HAP-1 (cell line): ENCODE data around the gene C16orf89.
"Not testable (repeated sequence)": the region's sequence is repeated elsewhere in the genome, so short reads cannot be mapped to it uniquely, and the experiment has no call there.

Experiments used
- DNase-seq, 2 experiments: peaks; one replicate each; pipeline ENCODE4 v3.0.0-alpha.2; 2016 to 2020; ENCODE audit warnings: low spot score in 2 of 2
- H3K27me3 ChIP-seq: fragments of 250-450 bp; sonication (Bioruptor Pico); 2 replicates; pipeline ENCODE4 v1.5.1; 2020; ENCODE audit warnings: low read depth, mild to moderate bottlenecking, moderate library complexity
- H3K36me3 ChIP-seq: fragments of 250-450 bp; sonication (Bioruptor Pico); replicated peaks from 2 replicates; pipeline ENCODE4 v1.5.1; 2020; ENCODE audit warnings: mild to moderate bottlenecking
- H3K4me1 ChIP-seq: fragments of 250-450 bp; sonication (Bioruptor Pico); 2 replicates; pipeline ENCODE4 v1.5.1; 2020; ENCODE audit warnings: mild to moderate bottlenecking
- H3K4me3 ChIP-seq: fragments of 250-450 bp; sonication (Bioruptor Pico); 2 replicates; pipeline ENCODE4 v1.5.1; 2020; ENCODE audit warnings: mild to moderate bottlenecking, moderate library complexity
- H3K9me3 ChIP-seq: fragments of 250-450 bp; sonication (Bioruptor Pico); 2 replicates; pipeline ENCODE4 v1.5.1; 2020; ENCODE audit warnings: mild to moderate bottlenecking, moderate library complexity
- in situ Hi-C: fragments of 300-500 bp; cut with MboI; formaldehyde crosslinking; loops from 3 replicates; pipeline ENCODE4 v1.14.3; 2020; ENCODE audit warnings: low sequenced_read_pairs, inconsistent platforms, mixed read lengths

Gene C16orf89

GRCh38 chr16:5073771-5074170 is 8.0 kb upstream of the C16orf89 start:
- H3K4me1 ChIP-seq, H3K9me3 ChIP-seq, H3K27me3 ChIP-seq, DNase-seq, in situ Hi-C loops, H3K4me3 ChIP-seq: not testable (repeated sequence)
- H3K36me3 ChIP-seq, result peaks cover 14% of the 10 kb centered on the region

GRCh38 chr16:5073279-5073629 is 7.5 kb upstream of the C16orf89 start:
- Histone ChIP-seq H3K4me3 (no peak overlapping the region), H3K36me3 (peaks cover 14% of the 10 kb centered on the region), H3K4me1 (peaks cover 3% of the 10 kb centered on the region; the same call in 1 of the 2 replicates), H3K9me3 (no peaks in the 10 kb centered on the region), H3K27me3 (no peaks in the 10 kb centered on the region)
- in situ Hi-C loops, result no loop called here
- DNase-seq, result no peak

GRCh38 chr16:5072334-5073278 is 6.8 kb upstream of the C16orf89 start:
- peaks cover 3% of the 10 kb centered on the region; the same call in 1 of the 2 replicates for H3K4me1 ChIP-seq
- H3K4me3 ChIP-seq, result peak overlapping the region; percentile 87
- no peaks in the 10 kb centered on the region for H3K9me3 ChIP-seq
- in situ Hi-C loops, result no loop called here
- no peak for DNase-seq
- H3K36me3 ChIP-seq, result peaks cover 14% of the 10 kb centered on the region
- peaks cover 2% of the 10 kb centered on the region for H3K27me3 ChIP-seq

- H3K4me3 ChIP-seq, result peak within 1 kb of the TSS; percentile 87
- in situ Hi-C loops, result no loop called here
Observed at GRCh38 chr16:5071681-5072333, 6.1 kb upstream of the C16orf89 start, which contains the start of gene ALG1. TSS of gene ALG1 (plus strand) at chr16:5071843. CDS start at chr16:5071850, 7 bp downstream.

GRCh38 chr16:5071341-5071680 is 5.6 kb upstream of the C16orf89 start:
- peaks cover 3% of the 10 kb centered on the region; the same call in 1 of the 2 replicates for H3K4me1 ChIP-seq
- H3K4me3 ChIP-seq, result peak overlapping the region; percentile 87
- no peak for DNase-seq
- H3K27me3 ChIP-seq, result peaks cover 15% of the 10 kb centered on the region
- H3K9me3 ChIP-seq, result no peaks in the 10 kb centered on the region
- peaks cover 14% of the 10 kb centered on the region for H3K36me3 ChIP-seq
- in situ Hi-C loops, result no loop called here

More at GRCh38 chr16:5071681-5072333, 6.1 kb upstream of the C16orf89 start, which contains the start of gene ALG1:
- peak; percentile 81 to 91 for DNase-seq
- Histone ChIP-seq H3K9me3 (no peaks in the 10 kb centered on the region), H3K36me3 (peaks cover 14% of the 10 kb centered on the region), H3K27me3 (peaks cover 10% of the 10 kb centered on the region), H3K4me1 (peaks cover 3% of the 10 kb centered on the region; the same call in 1 of the 2 replicates)

GRCh38 chr16:5070431-5071186 is 4.9 kb upstream of the C16orf89 start:
- Histone ChIP-seq H3K4me1 (peaks cover 3% of the 10 kb centered on the region; the same call in 1 of the 2 replicates), H3K36me3 (peaks cover 8% of the 10 kb centered on the region), H3K4me3 (no peak overlapping the region), H3K9me3 (no peaks in the 10 kb centered on the region), H3K27me3 (peaks cover 20% of the 10 kb centered on the region)
- in situ Hi-C loops, result no loop called here
- no peak for DNase-seq

- DNase-seq, result no peak
- H3K36me3 ChIP-seq, result peaks cover under 1% of the 10 kb centered on the region; the same call in 1 of the 2 replicates
- H3K4me3 ChIP-seq, result no peak overlapping the region
- H3K27me3 ChIP-seq, result peaks cover 24% of the 10 kb centered on the region
- in situ Hi-C loops, result no loop called here
- peaks cover 3% of the 10 kb centered on the region; the same call in 1 of the 2 replicates for H3K4me1 ChIP-seq
- H3K9me3 ChIP-seq, result no peaks in the 10 kb centered on the region
Observed at GRCh38 chr16:5069854-5070253, 4.1 kb upstream of the C16orf89 start.

GRCh38 chr16:5069048-5069447 is 3.3 kb upstream of the C16orf89 start:
- Histone ChIP-seq H3K36me3 (no peaks in the 10 kb centered on the region), H3K9me3 (no peaks in the 10 kb centered on the region), H3K4me3 (no peak overlapping the region), H3K27me3 (peaks cover 30% of the 10 kb centered on the region), H3K4me1 (peaks cover 3% of the 10 kb centered on the region; the same call in 1 of the 2 replicates)
- no peak for DNase-seq
- in situ Hi-C loops, result no loop called here

- DNase-seq, result no peak
- in situ Hi-C loops, result no loop called here
- Histone ChIP-seq H3K27me3 (peaks cover 39% of the 10 kb centered on the region), H3K9me3 (no peaks in the 10 kb centered on the region), H3K36me3 (no peaks in the 10 kb centered on the region), H3K4me1 (peaks cover 3% of the 10 kb centered on the region; the same call in 1 of the 2 replicates), H3K4me3 (no peak overlapping the region)
Observed at GRCh38 chr16:5066511-5066910, 755 bp upstream of the C16orf89 start.

- H3K4me3 ChIP-seq, result no peak overlapping the region
- no peaks in the 10 kb centered on the region for H3K4me1 ChIP-seq
- peaks cover 39% of the 10 kb centered on the region for H3K27me3 ChIP-seq
- no peak for DNase-seq
- no peaks in the 10 kb centered on the region for H3K9me3 ChIP-seq
- in situ Hi-C loops, result no loop called here
- H3K36me3 ChIP-seq, result no peaks in the 10 kb centered on the region
Observed at GRCh38 chr16:5065326-5065725, 430 bp downstream of the C16orf89 start.

GRCh38 chr16:5064915-5065314 is 841 bp downstream of the C16orf89 start:
- DNase-seq, result no peak
- H3K4me1 ChIP-seq, result no peaks in the 10 kb centered on the region
- peaks cover 39% of the 10 kb centered on the region for H3K27me3 ChIP-seq
- in situ Hi-C loops, result no loop called here
- no peaks in the 10 kb centered on the region for H3K36me3 ChIP-seq
- no peak overlapping the region for H3K4me3 ChIP-seq
- H3K9me3 ChIP-seq, result no peaks in the 10 kb centered on the region

GRCh38 chr16:5062790-5063765 is 2.7 kb downstream of the C16orf89 start:
- DNase-seq, result no peak
- Histone ChIP-seq H3K9me3 (no peaks in the 10 kb centered on the region), H3K4me1 (no peaks in the 10 kb centered on the region), H3K36me3 (no peaks in the 10 kb centered on the region), H3K4me3 (no peak overlapping the region), H3K27me3 (peaks cover 39% of the 10 kb centered on the region)
- in situ Hi-C loops, result no loop called here
